ENCODE data around the gene UBN1.
A peak's percentile ranks its signal among the peaks of the same experiment; 100 is the strongest.

UBN1 gene

GRCh38 chr16:4846901-4847773 lies at the start of gene UBN1, which contains the start of gene GLYR1:
Gene UBN1 (plus strand): TSS chr16:4847481. CDS start chr16:4852918, 5,437 bp downstream.
Gene GLYR1 (minus strand): TSS chr16:4847288. CDS start chr16:4847265, 23 bp downstream.
- peak; percentile 98 for DNase-seq

GRCh38 chr16:4797805-4798252 lies 49.5 kb upstream of the UBN1 start:
- no peak for DNase-seq

GRCh38 chr16:4798456-4798855 lies 48.8 kb upstream of the UBN1 start:
- DNase-seq, result no peak

GRCh38 chr16:4799171-4799855 lies 48.0 kb upstream of the UBN1 start:
- no peak for DNase-seq

- peak; percentile 84 for DNase-seq
Observed at GRCh38 chr16:4800290-4801041, 46.8 kb upstream of the UBN1 start.

- DNase-seq, result peak; percentile 58
Observed at GRCh38 chr16:4801051-4801961, 46.0 kb upstream of the UBN1 start.

GRCh38 chr16:4801962-4802658 lies 45.2 kb upstream of the UBN1 start, which contains the start of gene ROGDI:
Gene ROGDI (minus strand): TSS chr16:4802633. CDS start chr16:4802571, 62 bp downstream.
- DNase-seq, result peak; percentile 93

- DNase-seq, result peak; percentile 96
Observed at GRCh38 chr16:4802659-4803287, 44.5 kb upstream of the UBN1 start.

GRCh38 chr16:4803401-4803844 lies 43.9 kb upstream of the UBN1 start:
- peak; percentile 49 for DNase-seq

- DNase-seq, result peak; percentile 21
Observed at GRCh38 chr16:4803898-4804762, 43.2 kb upstream of the UBN1 start.

- DNase-seq, result no peak
Observed at GRCh38 chr16:4805231-4805630, 42.0 kb upstream of the UBN1 start.

GRCh38 chr16:4806280-4806679 lies 41.0 kb upstream of the UBN1 start:
- no peak for DNase-seq

- no peak for DNase-seq
Observed at GRCh38 chr16:4811242-4811641, 36.0 kb upstream of the UBN1 start.

GRCh38 chr16:4811773-4812172 lies 35.5 kb upstream of the UBN1 start:
- DNase-seq, result no peak

- no peak for DNase-seq
Observed at GRCh38 chr16:4813251-4814003, 33.9 kb upstream of the UBN1 start.

- no peak for DNase-seq
Observed at GRCh38 chr16:4814046-4814445, 33.2 kb upstream of the UBN1 start.

- DNase-seq, result no peak
Observed at GRCh38 chr16:4814542-4815173, 32.6 kb upstream of the UBN1 start.

GRCh38 chr16:4820652-4821051 lies 26.6 kb upstream of the UBN1 start:
- no peak for DNase-seq
